ENCODE measurements around the gene DDX23.

DNA sequence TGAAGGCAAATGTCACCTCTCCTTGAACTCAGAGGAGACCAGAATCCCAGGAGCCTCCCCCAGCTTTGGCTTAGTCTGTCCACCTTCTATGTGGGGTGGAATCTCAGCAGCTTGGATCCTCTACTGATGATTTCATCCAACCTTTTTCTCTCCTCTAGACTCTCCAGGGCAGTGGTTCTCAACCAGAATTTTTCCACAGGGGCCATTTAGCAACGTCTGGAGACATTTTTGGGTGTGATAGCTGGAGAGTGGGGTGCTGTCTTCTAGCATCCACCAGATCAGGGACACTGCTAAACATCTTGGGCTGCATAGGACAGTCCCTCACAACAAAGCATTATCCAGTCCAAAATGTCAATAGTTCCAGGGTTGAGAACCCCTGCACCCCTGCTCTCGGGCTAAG, 4.4 kb upstream of the DDX23 start:
- TF ChIP-seq POLR2A (IDR thresholded peaks at IDR 0.05; ENCODE audit: extremely low read depth, insufficient read length), result no peak
- TF ChIP-seq, protein P1, sequence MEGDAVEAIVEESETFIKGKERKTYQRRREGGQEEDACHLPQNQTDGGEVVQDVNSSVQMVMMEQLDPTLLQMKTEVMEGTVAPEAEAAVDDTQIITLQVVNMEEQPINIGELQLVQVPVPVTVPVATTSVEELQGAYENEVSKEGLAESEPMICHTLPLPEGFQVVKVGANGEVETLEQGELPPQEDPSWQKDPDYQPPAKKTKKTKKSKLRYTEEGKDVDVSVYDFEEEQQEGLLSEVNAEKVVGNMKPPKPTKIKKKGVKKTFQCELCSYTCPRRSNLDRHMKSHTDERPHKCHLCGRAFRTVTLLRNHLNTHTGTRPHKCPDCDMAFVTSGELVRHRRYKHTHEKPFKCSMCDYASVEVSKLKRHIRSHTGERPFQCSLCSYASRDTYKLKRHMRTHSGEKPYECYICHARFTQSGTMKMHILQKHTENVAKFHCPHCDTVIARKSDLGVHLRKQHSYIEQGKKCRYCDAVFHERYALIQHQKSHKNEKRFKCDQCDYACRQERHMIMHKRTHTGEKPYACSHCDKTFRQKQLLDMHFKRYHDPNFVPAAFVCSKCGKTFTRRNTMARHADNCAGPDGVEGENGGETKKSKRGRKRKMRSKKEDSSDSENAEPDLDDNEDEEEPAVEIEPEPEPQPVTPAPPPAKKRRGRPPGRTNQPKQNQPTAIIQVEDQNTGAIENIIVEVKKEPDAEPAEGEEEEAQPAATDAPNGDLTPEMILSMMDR (IDR thresholded peaks at IDR 0.05; ENCODE audit: low read depth, low read length), result no peak
- TF ChIP-seq MYC (IDR thresholded peaks at IDR 0.05; ENCODE audit: low read depth, low read length), result no peak

Data from NB4 (cell line).